Choroid plexus epithelial cell (primary cell): ENCODE results near the gene GRAMD1A.

Experiments used
- DNase-seq: peaks from one replicate; pipeline ENCODE4 v3.0.0-alpha.2; 2010; ENCODE audit warnings: low read depth
- H3K4me3 ChIP-seq: 2 replicates; pipeline ENCODE4 v1.5.1; 2011; ENCODE audit warnings: low read depth, mild to moderate bottlenecking, control low read depth, low read length, moderate library complexity
- TF ChIP-seq, protein P1 (sequence below): conservative IDR thresholded peaks from 2 replicates; pipeline ENCODE4 v1.5.1; 2011; ENCODE audit warnings: low read depth, mild to moderate bottlenecking, control low read depth, inconsistent platforms, low read length, moderate library complexity

GRAMD1A gene

GRCh38 chr19:34982275-34982674 is 17.8 kb upstream of the GRAMD1A start:
- DNase-seq: no peak
- no peak overlapping the region for H3K4me3 ChIP-seq
- TF ChIP-seq, protein P1, sequence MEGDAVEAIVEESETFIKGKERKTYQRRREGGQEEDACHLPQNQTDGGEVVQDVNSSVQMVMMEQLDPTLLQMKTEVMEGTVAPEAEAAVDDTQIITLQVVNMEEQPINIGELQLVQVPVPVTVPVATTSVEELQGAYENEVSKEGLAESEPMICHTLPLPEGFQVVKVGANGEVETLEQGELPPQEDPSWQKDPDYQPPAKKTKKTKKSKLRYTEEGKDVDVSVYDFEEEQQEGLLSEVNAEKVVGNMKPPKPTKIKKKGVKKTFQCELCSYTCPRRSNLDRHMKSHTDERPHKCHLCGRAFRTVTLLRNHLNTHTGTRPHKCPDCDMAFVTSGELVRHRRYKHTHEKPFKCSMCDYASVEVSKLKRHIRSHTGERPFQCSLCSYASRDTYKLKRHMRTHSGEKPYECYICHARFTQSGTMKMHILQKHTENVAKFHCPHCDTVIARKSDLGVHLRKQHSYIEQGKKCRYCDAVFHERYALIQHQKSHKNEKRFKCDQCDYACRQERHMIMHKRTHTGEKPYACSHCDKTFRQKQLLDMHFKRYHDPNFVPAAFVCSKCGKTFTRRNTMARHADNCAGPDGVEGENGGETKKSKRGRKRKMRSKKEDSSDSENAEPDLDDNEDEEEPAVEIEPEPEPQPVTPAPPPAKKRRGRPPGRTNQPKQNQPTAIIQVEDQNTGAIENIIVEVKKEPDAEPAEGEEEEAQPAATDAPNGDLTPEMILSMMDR: no peak

DNA sequence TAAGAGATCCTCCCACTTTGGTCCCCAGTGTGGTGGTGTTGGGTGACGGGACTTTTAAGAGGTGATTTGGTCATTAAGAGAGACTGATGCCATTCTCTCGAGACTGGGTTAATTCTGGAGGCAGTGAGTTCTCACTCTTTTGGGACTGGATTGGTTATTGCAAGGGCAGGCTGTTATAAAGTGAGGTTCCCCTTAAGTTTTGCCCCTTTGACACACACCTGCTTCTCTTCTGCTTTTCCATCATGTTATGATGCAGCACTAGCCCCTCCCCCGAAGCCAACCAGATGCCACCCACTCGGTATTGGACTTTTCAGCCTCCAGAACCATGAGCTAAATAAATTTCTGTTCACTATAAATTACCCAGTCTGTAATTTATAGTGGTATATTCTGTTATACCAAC is 16.3 kb upstream of the GRAMD1A start:
- DNase-seq: no peak
- TF ChIP-seq, protein P1: no peak
- no peak overlapping the region for H3K4me3 ChIP-seq

GRCh38 chr19:34984287-34984686 is 15.8 kb upstream of the GRAMD1A start:
- no peak overlapping the region for H3K4me3 ChIP-seq
- TF ChIP-seq, protein P1: no peak
- no peak for DNase-seq

DNA sequence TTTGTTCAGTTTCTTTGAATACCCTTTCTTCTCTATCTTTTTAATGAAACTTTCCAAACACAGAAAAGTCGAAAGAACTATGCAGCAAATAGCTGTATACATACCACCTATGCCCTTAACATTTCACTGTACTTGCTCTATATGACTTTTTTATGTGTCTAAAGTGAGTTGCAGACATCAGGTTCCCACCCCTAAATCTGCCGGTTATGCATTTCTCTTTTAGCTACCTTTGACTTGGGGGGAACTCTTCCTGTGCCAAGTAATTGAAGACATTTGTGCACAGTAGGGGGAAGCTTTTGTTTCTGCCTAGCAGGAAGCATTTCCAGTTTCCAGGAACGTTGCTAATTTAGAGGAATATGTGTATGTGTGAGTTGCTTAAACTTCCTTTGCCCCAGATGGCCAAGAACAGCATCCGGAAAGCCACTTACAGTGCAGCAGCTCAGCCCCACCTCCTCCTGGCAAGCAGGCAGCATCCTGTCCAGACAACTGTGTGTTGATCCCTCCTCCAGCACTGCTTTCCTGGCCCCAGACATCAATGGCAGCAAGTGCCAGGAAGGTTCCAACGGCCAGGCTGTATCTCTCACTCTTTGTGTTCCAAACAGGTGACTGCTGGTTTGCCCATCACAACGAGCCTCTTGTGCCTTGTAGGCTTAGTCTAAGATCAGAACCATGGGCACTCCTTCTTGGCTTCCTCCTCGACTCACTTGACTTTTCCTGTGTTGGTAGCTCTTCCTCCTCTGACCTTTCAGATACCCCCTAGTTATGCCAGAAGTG is 14.7 kb upstream of the GRAMD1A start:
- peak overlapping the region; percentile 7 for H3K4me3 ChIP-seq
- peak; percentile 74 for DNase-seq
- TF ChIP-seq, protein P1: peak; percentile 11

- no peak overlapping the region for H3K4me3 ChIP-seq
- no peak for DNase-seq
- TF ChIP-seq, protein P1: no peak
These were observed 12.0 kb upstream of the GRAMD1A start for GRCh38 chr19:34988119-34988518.

DNA sequence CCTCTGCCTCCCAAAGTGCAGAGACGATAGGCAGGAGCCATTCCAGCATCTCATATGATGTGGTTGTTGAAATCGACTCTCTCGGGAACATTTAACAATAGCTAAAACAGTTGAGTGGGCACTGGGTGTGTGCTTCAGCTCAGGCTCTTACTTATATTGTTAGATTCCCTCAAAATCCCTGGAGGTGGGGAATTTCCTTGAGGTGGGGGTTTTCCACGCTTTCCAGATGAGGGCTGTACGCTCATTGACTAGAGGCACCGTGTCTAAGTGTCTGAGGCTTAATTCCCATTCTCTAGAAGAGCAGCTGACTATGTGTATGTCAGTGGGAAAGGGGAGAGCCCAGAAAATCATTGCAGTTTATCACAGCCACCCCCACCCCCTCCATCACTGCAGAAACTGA is 10.8 kb upstream of the GRAMD1A start:
- no peak overlapping the region for H3K4me3 ChIP-seq
- no peak for DNase-seq
- TF ChIP-seq, protein P1: no peak

DNA sequence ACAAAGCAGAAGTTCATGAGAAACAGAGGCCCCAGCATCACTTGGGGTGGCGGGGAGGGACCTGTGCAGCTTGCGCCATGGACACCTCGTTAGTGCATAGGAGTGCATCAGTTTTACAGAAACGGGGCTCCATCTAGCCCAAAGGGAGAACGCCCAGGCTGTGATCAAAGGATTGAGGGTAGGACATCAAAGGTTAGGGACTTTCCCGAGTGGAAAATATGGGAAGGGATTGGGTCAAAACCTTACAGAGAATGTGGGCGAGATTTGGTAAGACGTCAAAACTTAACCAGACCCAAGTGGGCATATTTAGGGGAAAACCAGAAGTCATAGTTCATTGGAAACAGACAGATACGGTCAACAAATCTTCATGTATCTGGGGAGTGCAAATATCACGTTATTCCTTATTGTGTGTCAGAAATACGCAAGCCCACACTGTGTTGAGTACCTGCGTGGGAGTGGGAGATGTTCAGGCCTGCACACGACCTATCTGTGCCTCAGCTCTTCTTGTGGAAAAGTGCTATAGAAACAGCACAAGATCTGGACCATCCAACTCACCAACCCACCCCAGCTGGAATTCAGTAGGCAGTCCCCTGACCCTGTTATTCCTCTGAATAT is 9.4 kb upstream of the GRAMD1A start:
- no peak overlapping the region for H3K4me3 ChIP-seq
- no peak for DNase-seq
- TF ChIP-seq, protein P1: no peak
